Keratinocyte (primary cell): ENCODE data around the gene APRT. TPM values are rescaled to one million over a fixed set of nuclear protein-coding genes. Genes with fewer than 3 reads are reported as not detected.

ENCODE experiments used
- DNase-seq: peaks from one replicate; pipeline ENCODE4 v3.0.0-alpha.2; 2011; ENCODE audit warnings: low read depth, missing footprints, low spot score
- FAIRE-seq: peaks from 2 replicates; lab custom pipeline; 2011; peaks lifted over from hg19 to GRCh38; lab: Jason Lieb, UNC
- H2AFZ ChIP-seq: 2 replicates; pipeline ENCODE4 v1.6.0; 2012; ENCODE audit warnings: low read length, control low read depth, inconsistent platforms; ENCODE audit not compliant: control insufficient read depth
- H3K27ac ChIP-seq: 2 replicates; pipeline ENCODE4 v1.5.1; 2011; ENCODE audit warnings: low read length; ENCODE audit not compliant: control insufficient read depth, insufficient read depth
- H3K27me3 ChIP-seq: 3 replicates; pipeline ENCODE4 v1.6.0; 2011; ENCODE audit warnings: low read length; ENCODE audit not compliant: control insufficient read depth, insufficient read depth; ENCODE audit errors: extremely low read depth
- H3K36me3 ChIP-seq, 2 experiments: 2 replicates in 1 of 2; 3 replicates in 1 of 2; pipeline ENCODE4 v1.5.1; 2011; ENCODE audit warnings: low read length in 2 of 2, mild to moderate bottlenecking in 1 of 2; ENCODE audit not compliant: control insufficient read depth in 2 of 2, insufficient read depth in 2 of 2; ENCODE audit errors: extremely low read depth in 1 of 2
- H3K4me1 ChIP-seq: 3 replicates; pipeline ENCODE4 v1.5.1; 2011; ENCODE audit warnings: low read length; ENCODE audit not compliant: control insufficient read depth, insufficient read depth; ENCODE audit errors: extremely low read depth
- H3K4me2 ChIP-seq: 3 replicates; pipeline ENCODE4 v1.6.0; 2011; ENCODE audit warnings: low read depth, low read length; ENCODE audit not compliant: control insufficient read depth, insufficient read depth; ENCODE audit errors: extremely low read depth
- H3K4me3 ChIP-seq, 3 experiments: fragments of 200-600 bp in 1 of 3; sonication (generic) in 1 of 3; 2 replicates in 2 of 3; 3 replicates in 1 of 3; pipeline ENCODE4 v1.5.1; 2011 to 2016; ENCODE audit warnings: low read length in 3 of 3, mild to moderate bottlenecking in 3 of 3, control low read depth in 2 of 3, inconsistent platforms in 1 of 3, low read depth in 1 of 3, mixed read lengths in 1 of 3, mixed run types in 1 of 3, moderate library complexity in 1 of 3; ENCODE audit not compliant: control insufficient read depth in 2 of 3, insufficient read depth in 2 of 3; ENCODE audit errors: extremely low read depth in 1 of 3
- H3K79me2 ChIP-seq: 2 replicates; pipeline ENCODE4 v1.6.0; 2012; ENCODE audit warnings: low read length; ENCODE audit not compliant: control insufficient read depth, insufficient read depth
- H3K9ac ChIP-seq: 3 replicates; pipeline ENCODE4 v1.6.0; 2011; ENCODE audit warnings: low read length; ENCODE audit not compliant: control insufficient read depth, insufficient read depth; ENCODE audit errors: extremely low read depth
- H3K9me1 ChIP-seq: 3 replicates; pipeline ENCODE4 v1.6.0; 2011; ENCODE audit warnings: low read length; ENCODE audit not compliant: control insufficient read depth, insufficient read depth; ENCODE audit errors: extremely low read depth
- H3K9me3 ChIP-seq: 2 replicates; pipeline ENCODE4 v1.5.1; 2012; ENCODE audit warnings: low read depth, low read length; ENCODE audit not compliant: control insufficient read depth
- H4K20me1 ChIP-seq: 3 replicates; pipeline ENCODE4 v1.6.0; 2011; ENCODE audit warnings: low read length; ENCODE audit not compliant: control insufficient read depth, insufficient read depth; ENCODE audit errors: extremely low read depth
- EZH2 ChIP-seq: IDR thresholded peaks from one replicate; pipeline ENCODE4 v1.6.1; 2012; ENCODE audit warnings: inconsistent platforms, mild to moderate bottlenecking, low read length, moderate library complexity
- dilution Hi-C: fragments of 300-500 bp; cut with MboI; formaldehyde crosslinking; loops from one replicate; pipeline ENCODE4 v1.7.0; 2020; ENCODE audit warnings: low sequenced_read_pairs; ENCODE audit not compliant: extremely low pct_ligation_motif_present
- polyA plus RNA-seq, 5 experiments: library from polyadenylated mRNA; depleted of rRNA in 3 of 5; stranded (reverse) in 3 of 5; stranded (forward) in 1 of 5; unstranded in 1 of 5; fragments of >200 nt; gene quantifications; 1 replicate in 1 of 5; 2 replicates in 3 of 5; 3 replicates in 1 of 5; pipeline versions ENCODE4 v1.2.1 to v1.2.3, GENCODE V29; 2011 to 2012; ENCODE audit warnings: missing spikeins in 2 of 5, low read depth in 1 of 5, low replicate concordance in 1 of 5
- TF ChIP-seq, protein P1 (sequence below), 3 experiments: IDR thresholded peaks in 1 of 3; conservative IDR thresholded peaks in 1 of 3; optimal IDR thresholded peaks in 1 of 3; 2 replicates in 2 of 3; 3 replicates in 1 of 3; pipeline versions ENCODE3 to v1.5.1; 2011; ENCODE audit warnings: low read length in 3 of 3, mild to moderate bottlenecking in 3 of 3, moderate library complexity in 2 of 3, control low read depth in 1 of 3, inconsistent platforms in 1 of 3; ENCODE audit not compliant: insufficient read depth in 2 of 3; ENCODE audit errors: extremely low read depth in 1 of 3

The APRT gene
- polyA plus RNA-seq, 1 donor (not counting 4 experiments of a cell fraction or from before 2014, with no cell fraction given) = 106 TPM

GRCh38 chr16:88831838-88832237, 20.1 kb upstream of the APRT start:
- no peaks in the 10 kb centered on the region for H4K20me1 ChIP-seq
- TF ChIP-seq, protein P1, sequence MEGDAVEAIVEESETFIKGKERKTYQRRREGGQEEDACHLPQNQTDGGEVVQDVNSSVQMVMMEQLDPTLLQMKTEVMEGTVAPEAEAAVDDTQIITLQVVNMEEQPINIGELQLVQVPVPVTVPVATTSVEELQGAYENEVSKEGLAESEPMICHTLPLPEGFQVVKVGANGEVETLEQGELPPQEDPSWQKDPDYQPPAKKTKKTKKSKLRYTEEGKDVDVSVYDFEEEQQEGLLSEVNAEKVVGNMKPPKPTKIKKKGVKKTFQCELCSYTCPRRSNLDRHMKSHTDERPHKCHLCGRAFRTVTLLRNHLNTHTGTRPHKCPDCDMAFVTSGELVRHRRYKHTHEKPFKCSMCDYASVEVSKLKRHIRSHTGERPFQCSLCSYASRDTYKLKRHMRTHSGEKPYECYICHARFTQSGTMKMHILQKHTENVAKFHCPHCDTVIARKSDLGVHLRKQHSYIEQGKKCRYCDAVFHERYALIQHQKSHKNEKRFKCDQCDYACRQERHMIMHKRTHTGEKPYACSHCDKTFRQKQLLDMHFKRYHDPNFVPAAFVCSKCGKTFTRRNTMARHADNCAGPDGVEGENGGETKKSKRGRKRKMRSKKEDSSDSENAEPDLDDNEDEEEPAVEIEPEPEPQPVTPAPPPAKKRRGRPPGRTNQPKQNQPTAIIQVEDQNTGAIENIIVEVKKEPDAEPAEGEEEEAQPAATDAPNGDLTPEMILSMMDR (optimal IDR thresholded peaks at IDR 0.05 in 1 of 3, IDR thresholded peaks at IDR 0.05 in 1 of 3, conservative IDR thresholded peaks at IDR 0.05 in 1 of 3; ENCODE audit: extremely low read depth in 1 of 3, insufficient read depth in 2 of 3, low read length in 3 of 3) = peak in 2 of 3 experiments; percentile 43 to 46
- TF ChIP-seq EZH2 = no peak
- H3K27me3 ChIP-seq = no peaks in the 10 kb centered on the region
- H2AFZ ChIP-seq = no peak overlapping the region
- FAIRE-seq (no peak), DNase-seq (no peak)
- dilution Hi-C loops = no loop called here
- H3K4me1 ChIP-seq = no peaks in the 10 kb centered on the region
- H3K9ac ChIP-seq = no peak overlapping the region
- H3K4me2 ChIP-seq = no peak overlapping the region
- H3K9me3 ChIP-seq = no peaks in the 10 kb centered on the region
- H3K4me3 ChIP-seq = no peak overlapping the region
- no peaks in the 10 kb centered on the region for H3K79me2 ChIP-seq
- H3K9me1 ChIP-seq = no peaks in the 10 kb centered on the region
- H3K27ac ChIP-seq = no peak overlapping the region
- peaks cover 0 to 8% of the 10 kb centered on the region in 2 experiments for H3K36me3 ChIP-seq

GRCh38 chr16:88830783-88831182, 19.1 kb upstream of the APRT start:
- H3K79me2 ChIP-seq = no peaks in the 10 kb centered on the region
- H3K4me2 ChIP-seq = no peak overlapping the region
- H3K4me1 ChIP-seq = peaks cover 1% of the 10 kb centered on the region
- H4K20me1 ChIP-seq = no peaks in the 10 kb centered on the region
- no peak for TF ChIP-seq EZH2
- TF ChIP-seq, protein P1 (optimal IDR thresholded peaks at IDR 0.05 in 1 of 3, IDR thresholded peaks at IDR 0.05 in 1 of 3, conservative IDR thresholded peaks at IDR 0.05 in 1 of 3; ENCODE audit: extremely low read depth in 1 of 3, insufficient read depth in 2 of 3, low read length in 3 of 3) = no peak
- H3K27ac ChIP-seq = no peak overlapping the region
- H3K9me1 ChIP-seq = no peaks in the 10 kb centered on the region
- DNase-seq = no peak
- no peaks in the 10 kb centered on the region for H3K9me3 ChIP-seq
- no peak overlapping the region for H3K9ac ChIP-seq
- H3K27me3 ChIP-seq = no peaks in the 10 kb centered on the region
- FAIRE-seq = no peak
- H3K36me3 ChIP-seq = peaks cover 0 to 8% of the 10 kb centered on the region in 2 experiments
- no peak overlapping the region for H2AFZ ChIP-seq
- H3K4me3 ChIP-seq = no peak overlapping the region
- dilution Hi-C loops = no loop called here
